Right lobe of liver (tissue), 6 donors: ENCODE results near the gene MNAT1. TPM values are rescaled to one million over a fixed set of nuclear protein-coding genes. Genes with fewer than 3 reads are reported as not detected.
A peak's percentile ranks its signal among the peaks of the same experiment; 100 is the strongest.

Experiments
- ATAC-seq, 4 donors: fragments of 200-7000 bp; cut with Tn5 transposase; one replicate each; pipeline ENCODE4 v1.9.1; 2020; ENCODE audit warnings: mild to moderate bottlenecking in 4 of 4, moderate library complexity in 4 of 4
- DNase-seq, 3 donors: peaks; one replicate each; pipeline ENCODE4 v3.0.0-alpha.2; 2020
- H3K27ac ChIP-seq, 3 donors: fragments of 200-600 bp; one replicate each; pipeline ENCODE4 v1.8.0; 2022
- H3K27me3 ChIP-seq, 2 donors: fragments of 200-600 bp; one replicate each; pipeline ENCODE4 v1.8.0; 2022
- H3K36me3 ChIP-seq, 4 donors: fragments of 200-600 bp; sonication (generic) in 1 of 4; one replicate each; pipeline versions ENCODE4 v1.5.1 to v1.8.0; 2017 to 2022; ENCODE audit warnings: control low read depth in 1 of 4
- H3K4me1 ChIP-seq, 4 donors: fragments of 200-600 bp; sonication (generic) in 1 of 4; one replicate each; pipeline versions ENCODE4 v1.5.1 to v1.8.0; 2017 to 2022; ENCODE audit warnings: control low read depth in 1 of 4
- H3K4me3 ChIP-seq, 3 donors: fragments of 200-600 bp; one replicate each; pipeline ENCODE4 v1.8.0; 2022
- H3K9me3 ChIP-seq, 4 donors: fragments of 200-600 bp; sonication (generic) in 1 of 4; one replicate each; pipeline versions ENCODE4 v1.5.1 to v1.8.0; 2017 to 2022; ENCODE audit warnings: control low read depth in 1 of 4
- CTCF ChIP-seq, 4 donors: fragments of 200-600 bp in 3 of 4; fragments of 450-650 bp in 1 of 4; IDR thresholded peaks; one replicate each; pipeline versions ENCODE4 v1.5.1 to v1.8.0; 2016 to 2022; ENCODE audit warnings: antibody characterized with exemption in 4 of 4, mild to moderate bottlenecking in 2 of 4
- POLR2A ChIP-seq: fragments of 450-650 bp; IDR thresholded peaks from one replicate; pipeline ENCODE4 v1.6.1; 2017; ENCODE audit warnings: antibody characterized with exemption, mild to moderate bottlenecking
- WGBS: methylation state at CpG from one replicate; pipeline ENCODE4 v1.1.6; 2018; ENCODE audit warnings: low coverage, low lambda C conversion rate; ENCODE audit not compliant: insufficient coverage; ENCODE audit errors: missing lambda C conversion rate; 5-methylcytosine and 5-hydroxymethylcytosine counted together
- intact Hi-C, 2 donors: fragments of 100-400 bp; cut with DNase I; formaldehyde crosslinking; loops; one replicate each; pipeline versions ENCODE4 v1.11.2 to v1.14.1; 2022
- total RNA-seq, 6 experiments: library from RNA; depleted of rRNA in 2 of 6; stranded (reverse); fragments of >200 nt in 2 of 6; fragmentation: NEBNext Ultra II Directional in 3 of 6; extraction: Animal tissue kit (Norgen Biotek cat#: 25700) in 3 of 6; gene quantifications; one replicate each; pipeline versions ENCODE4 v1.1.0 to v1.2.4, GENCODE V29; 2016 to 2023
- donor health status: DM: no; HTN: yes; CAD: no.
- donor health status: DM: no; HTN: no; CAD: no.
- donor health status: DM: no; HTN: no; CAD: no.
- donor health status: DM: no; HTN: yes; CAD: no.
- donor health status: DM: no; HTN: yes; CAD: no.

MNAT1 gene
- total RNA-seq, 6 experiments from 2014 or later: 10.5 to 15.2 (median 12.3) TPM

- Histone ChIP-seq H3K27me3 (no peaks in the 10 kb centered on the region), H3K4me3 (peak within 1 kb of the TSS; percentile 81 to 87 (median 81)), H3K4me1 (peaks cover 0 to 6% (median 2%) of the 10 kb centered on the region in 4 donors), H3K36me3 (peaks cover 0 to 6% (median 0%) of the 10 kb centered on the region in 4 donors), H3K27ac (peak within 1 kb of the TSS; percentile 66 to 79 (median 68)), H3K9me3 (no peaks in the 10 kb centered on the region)
- TF ChIP-seq POLR2A (peak; percentile 63), CTCF (IDR thresholded peaks at IDR 0.05) (no peak)
- intact Hi-C loops: no loop called here
- under 1% methylated on average over 33 of the region's 59 CpGs for WGBS
- ATAC-seq (peak; percentile 96 to 99 (median 98)), DNase-seq (peak; percentile 93 to 95 (median 94))
Measured at GRCh38 chr14:60980811-60981632, 246.5 kb downstream of the MNAT1 start, which contains the start of the genes SLC38A6 and TRMT5. SLC38A6 (plus strand) TSS chr14:60981245; CDS start chr14:60981278, 33 bp downstream. TRMT5 (minus strand) TSS chr14:60981079; CDS start chr14:60980973, 106 bp downstream.

- ATAC-seq (peak in 2 of 4 donors; percentile 14 to 21), DNase-seq (no peak)
- peak overlapping the region in 2 of 3 donors; percentile 68 to 79 for H3K27ac ChIP-seq
- intact Hi-C loops: no loop called here
- no peaks in the 10 kb centered on the region for H3K9me3 ChIP-seq
- no peak for TF ChIP-seq CTCF (IDR thresholded peaks at IDR 0.05)
- TF ChIP-seq POLR2A: no peak
- no peaks in the 10 kb centered on the region for H3K27me3 ChIP-seq
- WGBS: 16% methylated on average over 11 of the region's 12 CpGs
- peaks cover 0 to 6% (median 0%) of the 10 kb centered on the region in 4 donors for H3K36me3 ChIP-seq
- peak overlapping the region; percentile 81 to 87 (median 81) for H3K4me3 ChIP-seq
- peaks cover 0 to 6% (median 2%) of the 10 kb centered on the region in 4 donors for H3K4me1 ChIP-seq
Measured at GRCh38 chr14:60981633-60982455, 247.3 kb downstream of the MNAT1 start.

DNA sequence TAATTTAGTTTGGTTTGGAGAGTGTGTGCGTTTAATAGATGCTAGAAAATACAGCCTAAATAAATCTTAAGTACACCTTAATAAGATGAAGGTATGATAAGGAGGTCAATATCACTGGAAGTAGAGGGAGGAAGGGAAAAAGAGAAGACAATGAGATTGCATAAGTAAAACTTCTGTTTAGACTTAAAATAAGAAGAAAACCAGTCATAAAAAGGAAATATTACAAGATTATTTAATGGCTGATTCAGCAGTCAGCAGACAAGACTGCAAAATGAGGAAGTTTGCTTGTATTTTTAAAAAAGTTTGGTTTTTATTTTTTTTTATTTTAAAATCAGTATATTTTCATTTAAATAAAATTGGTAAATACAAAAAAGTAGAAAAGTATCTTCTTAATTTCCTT is 249.6 kb downstream of the MNAT1 start:
- Histone ChIP-seq H3K27ac (no peak overlapping the region), H3K36me3 (peaks cover 0 to 6% (median 0%) of the 10 kb centered on the region in 4 donors), H3K4me1 (peaks cover 0 to 6% (median 2%) of the 10 kb centered on the region in 4 donors), H3K27me3 (no peaks in the 10 kb centered on the region), H3K9me3 (no peaks in the 10 kb centered on the region), H3K4me3 (no peak overlapping the region)
- 77% methylated on average over 1 of the region's 1 CpG for WGBS
- DNase-seq (no peak), ATAC-seq (no peak)
- TF ChIP-seq POLR2A (no peak), CTCF (IDR thresholded peaks at IDR 0.05) (no peak)
- intact Hi-C loops: no loop called here

DNA sequence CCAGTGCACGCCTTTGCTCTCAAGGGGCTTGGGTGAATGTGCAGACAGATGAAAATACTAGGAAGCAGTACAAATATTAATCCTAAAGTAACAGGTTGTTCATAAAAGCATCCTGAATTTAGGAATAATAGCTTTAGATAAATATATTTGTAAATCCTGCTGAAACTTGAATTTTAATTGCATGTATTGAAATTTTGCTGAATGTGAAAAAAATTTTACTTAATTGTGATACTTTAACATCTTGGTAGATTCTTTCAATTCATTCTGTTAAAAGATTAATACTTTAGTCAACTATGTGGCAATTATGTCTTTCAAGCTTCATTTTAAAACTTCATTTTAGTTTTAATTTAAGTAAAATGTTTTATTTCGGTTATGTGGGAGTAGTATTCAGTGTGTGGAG is 251.9 kb downstream of the MNAT1 start:
- Histone ChIP-seq H3K4me3 (no peak overlapping the region), H3K27ac (no peak overlapping the region), H3K9me3 (no peaks in the 10 kb centered on the region), H3K4me1 (peaks cover 0 to 6% (median 2%) of the 10 kb centered on the region in 4 donors), H3K36me3 (peaks cover 0 to 8% (median 0%) of the 10 kb centered on the region in 4 donors), H3K27me3 (no peaks in the 10 kb centered on the region)
- ATAC-seq: no peak
- WGBS: 100% methylated on average over 2 of the region's 2 CpGs
- no peak for DNase-seq
- TF ChIP-seq POLR2A: no peak
- no peak for TF ChIP-seq CTCF (IDR thresholded peaks at IDR 0.05)
- intact Hi-C loops: no loop called here
